CD4-positive, alpha-beta T cell treated with Interleukin-4 for 4 hours (primary cell): ENCODE measurements around the gene JOSD2.
"Not testable (repeated sequence)": the region's sequence is repeated elsewhere in the genome, so short reads cannot be mapped to it uniquely, and the experiment has no call there.

Source experiments
- DNase-seq: peaks from one replicate; pipeline ENCODE4 v3.0.0-alpha.2; 2020

JOSD2 gene

DNA sequence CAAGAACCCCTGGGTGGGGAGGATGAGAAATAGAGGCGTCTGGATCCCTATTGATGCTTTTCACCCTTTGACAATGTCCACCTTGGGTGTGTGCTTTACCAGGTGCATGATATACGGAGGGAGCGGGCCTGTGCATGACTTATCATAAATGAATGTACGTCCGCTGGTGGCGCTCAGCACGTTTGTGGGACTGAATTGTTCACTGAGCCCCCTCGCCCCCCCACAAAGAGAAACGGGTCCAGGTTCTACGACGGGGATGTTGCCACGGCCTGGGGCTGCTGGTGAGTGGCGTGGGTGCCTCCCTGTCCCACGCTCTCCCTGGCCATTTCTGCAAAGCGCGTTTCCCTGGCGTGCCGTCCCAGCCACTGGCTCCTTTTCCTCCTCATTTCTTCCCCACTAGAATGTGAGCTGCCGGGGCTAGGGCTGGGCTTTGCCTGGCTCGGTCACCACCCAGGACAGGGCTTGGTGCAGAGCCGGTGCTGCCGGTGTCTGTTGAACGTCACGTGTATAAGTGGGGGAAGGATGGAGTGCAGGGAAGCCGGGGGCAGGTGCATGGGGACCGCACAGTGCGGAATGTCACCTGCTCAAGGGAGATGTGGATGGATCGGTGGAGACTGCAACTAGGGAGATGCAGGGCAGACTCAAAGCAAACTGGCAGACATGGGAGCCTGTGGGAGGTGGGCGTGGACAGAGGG is 35.7 kb upstream of the JOSD2 start:
- no peak for DNase-seq

DNA sequence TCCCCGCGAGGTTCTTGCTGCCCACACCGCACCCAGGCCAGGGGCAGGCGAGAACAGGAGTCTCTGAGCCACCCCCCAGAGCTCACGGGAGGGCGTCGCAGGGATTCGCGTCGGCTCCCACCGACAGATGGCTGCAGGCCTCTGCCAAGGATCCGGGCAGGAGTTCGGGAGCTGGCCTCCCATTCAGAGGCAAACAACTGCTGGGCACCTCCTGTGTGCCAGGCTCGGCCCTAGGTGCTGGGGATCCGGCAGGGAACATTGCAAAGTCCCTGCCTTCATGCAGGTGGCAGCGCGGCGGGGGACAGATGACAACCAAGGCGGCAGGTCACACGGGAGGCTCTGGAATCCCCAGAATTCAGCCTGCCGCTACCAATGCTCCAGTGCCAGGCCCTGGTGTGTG is 32.0 kb upstream of the JOSD2 start:
- no peak for DNase-seq

DNA sequence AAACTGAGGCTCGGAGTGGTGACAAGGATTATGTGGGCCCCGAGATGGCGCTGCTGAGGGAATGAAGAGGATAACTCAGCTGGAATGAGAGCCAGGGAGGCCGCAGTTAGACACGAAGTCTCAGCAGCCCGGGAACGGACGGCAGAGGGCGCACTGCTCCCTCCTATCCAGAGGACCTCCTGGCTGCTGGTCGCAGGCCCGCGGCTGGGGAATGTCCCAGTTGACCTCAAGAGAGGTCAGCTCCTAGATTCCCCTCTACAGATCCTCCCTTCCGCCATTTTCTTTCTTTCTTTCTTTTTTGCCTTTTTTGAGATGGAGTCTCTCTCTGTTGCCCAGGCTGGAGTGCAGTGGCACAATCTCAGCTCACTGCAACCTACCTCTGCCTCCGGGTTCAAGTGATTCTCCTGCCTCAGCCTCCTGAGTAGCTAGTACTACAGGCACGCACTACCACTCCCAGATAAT is 26.8 kb upstream of the JOSD2 start:
- peak; percentile 38 for DNase-seq

DNA sequence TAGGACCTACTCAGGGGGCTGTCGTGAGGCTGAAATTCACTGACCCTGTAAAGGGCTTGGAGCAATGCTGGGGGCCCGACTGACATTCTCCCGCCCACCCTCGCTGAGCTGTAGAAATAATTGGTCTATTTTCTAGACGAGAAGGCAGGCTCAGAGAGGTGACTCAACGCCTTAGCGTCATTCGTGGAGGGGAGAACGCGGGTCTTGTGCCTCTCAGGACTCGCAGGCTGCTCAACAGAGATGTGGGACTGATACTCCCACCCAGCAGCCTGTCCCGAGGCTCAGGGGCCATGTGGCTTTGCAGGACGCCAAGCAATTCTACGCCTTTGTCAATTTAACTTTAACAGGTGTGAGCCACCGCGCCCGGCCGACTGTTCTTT is 26.3 kb upstream of the JOSD2 start:
- no peak for DNase-seq

DNA sequence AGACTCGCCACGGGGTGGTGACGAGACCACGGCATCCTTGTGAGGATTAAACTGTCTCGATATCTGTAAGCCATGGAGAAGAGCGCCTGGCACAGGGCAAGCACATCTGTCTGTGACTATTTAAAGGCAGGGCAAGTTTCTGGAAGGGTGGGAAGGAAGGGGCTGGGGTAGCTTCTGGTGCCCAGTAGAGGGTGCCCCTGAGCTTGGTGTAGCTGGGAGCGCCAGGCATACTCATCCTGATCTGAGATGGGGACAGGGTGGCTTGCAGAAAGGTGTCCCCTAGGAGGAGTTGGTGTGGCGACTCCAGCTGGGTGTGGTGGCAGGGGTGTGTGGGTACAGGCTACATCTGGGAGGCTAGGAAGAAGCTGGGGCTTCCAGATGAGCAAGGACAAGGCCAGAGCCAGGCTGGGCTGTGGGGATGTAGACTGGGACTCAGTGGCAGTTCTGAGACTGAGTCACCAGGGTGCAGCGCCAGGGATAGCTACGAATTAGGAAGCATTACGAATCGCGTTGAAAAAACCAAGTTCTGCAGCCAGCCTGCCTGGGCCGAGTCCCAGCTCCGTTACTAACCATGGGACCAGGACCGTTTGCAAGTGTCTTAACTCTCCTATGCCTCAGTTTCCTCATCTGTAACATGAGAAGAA is 25.8 kb upstream of the JOSD2 start:
- DNase-seq, result no peak

DNA sequence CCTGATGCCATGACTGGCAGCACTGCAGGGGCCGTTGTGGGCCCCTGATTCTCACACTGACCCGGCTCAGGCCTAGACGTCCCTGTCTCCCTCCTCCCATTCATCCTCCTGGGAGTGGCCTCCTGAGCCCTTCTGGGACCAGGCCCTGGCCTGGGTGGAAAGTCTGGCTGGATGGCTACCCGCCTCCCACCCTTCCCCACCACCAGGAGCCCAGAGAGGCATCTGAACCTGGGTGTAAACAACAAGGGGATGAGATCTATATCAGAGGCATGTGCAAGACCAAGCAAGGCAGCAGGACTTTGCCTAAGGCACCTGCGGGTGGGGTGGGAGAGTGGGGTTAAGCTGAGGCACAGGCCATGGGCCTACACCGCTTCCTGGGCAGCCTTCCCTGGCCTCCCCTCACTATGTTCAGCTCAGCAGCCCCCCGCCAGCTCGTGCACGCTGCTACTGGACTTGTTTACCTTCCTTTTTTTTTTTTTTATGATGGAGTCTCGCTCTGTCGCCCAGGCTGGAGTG is 24.7 kb upstream of the JOSD2 start:
- DNase-seq, result no peak

DNA sequence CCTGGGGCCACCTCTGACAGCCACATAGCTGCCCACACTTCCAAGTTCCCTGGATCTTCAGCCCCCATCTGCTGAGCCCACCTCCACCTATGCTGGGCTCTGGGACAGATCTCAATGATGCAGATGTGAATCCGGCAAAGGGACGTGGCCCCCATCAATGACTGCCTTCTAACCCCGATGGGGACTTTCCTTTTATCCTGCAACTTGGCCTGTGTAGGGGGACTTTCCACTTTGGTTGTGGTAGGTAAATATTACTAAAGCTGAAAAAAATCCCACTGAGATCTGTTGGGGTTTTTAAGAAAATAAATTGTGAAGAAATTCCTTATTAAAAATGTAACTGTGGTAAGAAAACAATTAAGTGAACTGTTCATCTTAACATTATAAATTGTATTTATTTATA is 23.5 kb upstream of the JOSD2 start:
- DNase-seq, result no peak

DNA sequence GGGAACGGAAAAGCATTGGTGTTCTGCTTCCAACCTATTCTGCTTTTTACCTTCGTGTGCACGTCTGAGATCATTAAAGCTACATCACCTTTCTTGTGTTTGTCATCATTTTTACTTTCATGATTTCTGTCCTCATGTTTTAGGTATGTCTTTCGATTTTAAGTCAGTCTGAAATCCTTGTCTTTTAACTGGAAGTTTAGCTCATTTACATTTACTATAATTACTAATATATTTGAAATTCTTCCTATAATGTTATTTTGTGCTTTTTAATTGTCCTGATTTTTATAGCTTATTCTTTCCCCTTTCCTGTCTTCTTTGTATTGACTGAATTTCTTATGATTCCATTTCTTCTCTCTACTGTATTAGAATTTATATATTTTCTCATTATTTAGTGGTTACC is 22.0 kb upstream of the JOSD2 start:
- DNase-seq, result no peak

DNA sequence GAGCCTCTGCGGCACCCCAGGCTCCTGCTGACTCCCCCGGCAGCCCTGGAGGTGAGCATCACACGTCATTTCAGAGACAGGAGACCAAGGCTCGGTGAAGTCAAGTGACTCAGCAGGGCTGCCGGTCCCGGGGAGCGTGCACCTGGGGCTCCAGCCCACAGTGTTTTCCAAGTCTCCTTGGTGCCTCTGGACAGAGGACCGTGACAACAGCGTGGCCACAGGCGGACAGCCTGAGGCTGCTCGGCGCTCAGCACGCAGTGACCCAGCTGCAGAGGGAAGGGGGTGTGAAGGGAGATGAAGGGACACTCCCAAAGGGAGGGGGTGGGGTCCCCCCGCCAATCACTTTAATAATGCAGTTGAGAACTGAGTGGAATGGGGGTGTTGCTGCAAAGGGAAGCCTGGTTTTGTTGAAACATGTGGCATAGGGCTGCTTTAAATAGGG is 20.2 kb upstream of the JOSD2 start:
- DNase-seq, result no peak

DNA sequence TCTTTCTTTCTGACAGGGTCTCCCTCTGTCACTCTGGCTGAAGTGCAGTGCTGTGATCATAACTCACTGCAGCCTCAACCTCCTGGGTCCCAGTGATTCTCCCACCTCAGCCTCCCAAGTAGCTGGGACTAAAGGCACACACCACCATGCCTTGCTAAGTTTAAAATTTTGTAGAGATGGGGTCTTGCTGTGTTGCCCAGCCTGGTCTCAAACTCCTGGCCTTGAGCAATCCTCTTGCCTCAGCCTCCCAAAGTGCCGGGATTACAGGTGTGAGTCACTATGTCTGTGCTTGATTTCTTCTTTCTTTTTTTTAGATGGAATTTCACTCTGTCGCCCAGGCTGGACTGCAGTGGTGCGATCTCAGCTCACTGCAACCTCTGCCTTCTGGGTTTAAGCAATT is 17.1 kb upstream of the JOSD2 start:
- not testable (repeated sequence) for DNase-seq

DNA sequence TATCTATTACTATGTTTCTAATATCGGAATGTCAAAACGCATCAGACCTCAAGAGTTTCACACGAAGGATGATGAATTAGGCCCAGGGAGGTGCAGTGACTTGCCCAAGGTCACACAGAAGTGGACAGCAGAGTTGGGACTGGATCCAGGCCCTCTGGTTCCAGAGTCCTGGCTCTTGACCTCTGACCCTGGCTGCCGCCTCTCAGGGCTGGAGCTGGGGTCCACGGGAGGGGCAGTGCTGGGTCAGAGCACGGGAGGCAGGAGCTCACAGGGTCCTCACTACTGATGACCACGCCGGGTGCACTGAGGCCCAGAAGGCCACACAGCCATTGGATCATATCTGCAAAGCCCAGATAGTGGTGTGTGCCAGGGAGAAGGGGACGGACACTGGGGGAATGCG is 11.9 kb upstream of the JOSD2 start:
- no peak for DNase-seq

DNA sequence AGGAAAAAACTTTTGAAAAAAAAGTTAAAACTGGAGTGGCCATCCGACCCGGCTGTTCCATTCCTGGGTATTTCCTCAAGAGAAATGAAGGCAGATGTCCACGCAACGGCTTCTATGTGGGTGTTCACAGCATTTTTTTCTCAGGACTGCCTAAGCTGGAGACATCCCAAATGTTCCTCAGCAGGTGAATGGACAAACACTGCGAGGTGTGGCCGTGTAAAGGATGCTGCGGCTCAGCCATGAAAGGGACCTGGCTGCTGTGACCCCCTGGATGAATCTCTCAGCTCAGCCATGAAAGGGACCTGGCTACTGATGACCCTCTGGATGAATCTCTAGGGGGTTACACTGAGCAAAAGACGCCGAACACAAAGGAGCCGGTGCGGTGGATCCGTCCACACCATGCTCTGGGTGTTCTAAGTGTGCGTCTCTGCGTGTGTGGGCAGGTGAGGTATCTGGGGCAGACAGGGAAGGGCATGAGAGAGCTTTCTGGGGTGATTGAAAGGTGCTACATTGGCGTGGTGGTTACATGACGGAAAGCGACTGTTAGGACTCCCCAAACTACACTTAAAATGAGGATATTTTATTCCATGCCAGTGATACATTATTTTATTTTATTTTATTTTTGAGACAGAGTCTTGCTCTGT is 10.0 kb upstream of the JOSD2 start:
- no peak for DNase-seq

DNA sequence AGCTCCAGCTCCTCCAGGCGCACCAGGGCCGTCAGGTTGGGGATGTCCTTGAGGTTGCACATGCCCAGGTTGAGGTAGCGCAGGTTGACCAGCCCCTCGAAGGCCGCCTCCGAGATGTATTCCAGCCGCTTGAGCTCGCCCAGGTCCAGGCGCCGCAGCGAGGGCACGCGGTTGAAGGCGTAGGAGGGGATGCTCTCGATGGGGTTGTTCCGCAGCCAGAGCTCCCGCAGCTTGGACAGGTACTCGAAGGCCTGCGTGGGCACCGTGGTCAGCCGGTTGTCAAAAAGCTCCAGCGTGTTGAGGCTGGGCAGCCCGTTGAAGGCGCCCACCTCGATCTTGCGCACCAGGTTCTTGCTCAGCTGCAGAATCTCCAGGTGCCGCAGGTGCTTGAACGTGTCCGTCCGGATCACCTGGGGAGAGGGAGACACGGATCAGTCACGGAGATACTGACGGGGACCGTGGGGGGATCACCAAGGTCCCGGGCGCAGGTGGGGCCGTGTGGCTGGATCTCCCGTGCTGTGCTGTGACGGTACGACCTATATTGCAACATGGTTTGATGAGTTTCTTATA is 8.1 kb upstream of the JOSD2 start:
- no peak for DNase-seq

DNA sequence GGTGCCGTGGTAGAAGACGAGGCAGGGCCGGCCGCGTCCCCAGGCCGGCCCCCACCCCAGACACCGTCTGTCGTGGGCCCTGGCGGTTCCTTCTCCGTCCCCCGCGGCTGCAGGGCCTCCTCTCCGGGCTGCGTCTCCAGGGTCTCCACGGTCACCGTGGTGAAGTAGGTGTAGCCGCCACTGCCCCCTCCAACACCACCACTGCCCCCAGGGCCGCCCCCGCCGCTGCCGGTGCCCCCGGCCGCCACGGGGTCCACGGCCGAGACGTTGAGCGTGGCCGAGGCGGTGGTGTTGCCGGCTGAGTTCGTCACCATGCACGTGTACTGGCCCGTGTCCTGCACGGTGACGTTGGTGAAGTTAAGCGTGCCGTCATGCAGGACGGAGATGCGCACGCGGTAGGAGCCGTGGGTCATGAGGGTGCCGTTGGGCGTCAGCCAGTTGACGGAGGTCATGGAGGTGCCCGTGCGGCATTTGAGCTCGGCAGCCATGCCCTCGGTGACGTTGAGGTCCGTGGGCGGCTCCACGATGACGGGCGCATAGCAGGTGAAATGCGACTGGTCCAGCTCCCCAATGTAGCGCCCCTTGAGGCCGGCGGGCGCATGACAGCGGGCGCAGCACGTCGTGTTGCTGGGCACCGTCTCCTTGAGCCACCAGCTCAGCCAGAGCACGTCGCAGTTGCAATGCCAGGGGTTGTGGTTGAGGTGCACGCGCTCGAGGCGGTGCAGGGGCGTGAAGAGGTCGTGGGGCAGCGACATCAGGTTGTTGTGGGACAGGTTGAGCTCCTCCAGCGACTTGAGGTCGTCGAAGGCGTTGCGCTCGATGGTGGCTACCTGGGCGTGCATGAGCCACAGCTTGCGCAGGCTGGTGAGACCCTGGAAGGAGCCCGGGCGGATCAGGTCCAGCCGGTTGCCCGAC is 7.4 kb upstream of the JOSD2 start:
- DNase-seq, result no peak

DNA sequence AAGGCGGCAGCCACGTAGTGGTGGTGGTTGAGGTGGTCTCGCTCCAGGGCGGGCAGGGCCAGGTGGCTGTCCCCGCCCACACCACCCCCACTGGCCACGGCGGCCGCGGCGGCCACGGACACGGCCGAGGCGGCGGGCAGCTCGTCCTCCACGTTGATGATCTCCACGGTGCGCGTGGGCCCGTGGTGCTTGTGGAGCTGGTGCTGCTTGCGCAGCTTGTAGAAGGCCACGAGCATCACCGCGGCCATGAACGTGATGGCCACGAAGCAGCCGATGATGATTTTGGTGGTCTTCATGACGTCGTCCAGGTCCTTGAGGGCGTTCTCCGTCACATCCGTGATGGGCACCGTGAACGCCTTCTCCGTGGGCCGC is 6.7 kb upstream of the JOSD2 start:
- no peak for DNase-seq

DNA sequence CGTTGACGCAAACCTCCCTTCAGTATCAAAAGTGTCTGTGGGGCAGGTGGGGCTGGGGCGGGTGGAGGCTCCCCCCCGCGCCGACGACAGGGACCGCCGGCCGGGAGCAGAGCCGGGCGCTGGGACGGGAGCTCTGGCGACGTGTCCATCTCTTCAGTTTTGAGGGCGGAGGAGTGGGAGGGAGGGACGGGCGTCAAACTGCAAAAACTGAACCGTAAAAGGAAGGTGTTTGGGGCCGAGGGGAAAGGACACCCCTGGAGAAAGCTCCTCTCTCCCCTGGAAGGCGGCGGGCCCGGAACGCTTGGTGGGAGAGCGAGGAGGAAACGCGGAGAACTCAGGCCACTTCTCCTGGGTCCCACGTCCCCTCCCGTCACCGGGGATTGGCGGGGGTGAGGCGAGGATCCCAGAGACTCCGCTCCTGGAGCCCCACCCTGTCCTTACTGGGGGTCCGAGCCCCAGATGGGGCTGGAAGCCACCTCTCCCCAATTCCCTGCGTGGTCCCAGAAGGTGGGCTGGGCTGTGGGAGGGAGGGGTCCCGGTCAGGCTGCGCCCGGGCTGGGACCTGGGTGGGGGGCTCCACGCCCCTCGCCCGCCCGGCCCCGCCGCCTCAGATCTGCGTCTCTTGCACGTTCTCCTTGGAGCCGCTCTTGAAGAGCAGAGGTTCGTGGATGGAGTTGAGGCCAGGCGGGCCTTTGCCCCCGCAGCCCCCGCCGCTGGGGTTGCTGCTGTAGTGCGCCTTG is 6.1 kb upstream of the JOSD2 start:
- DNase-seq, result no peak

DNA sequence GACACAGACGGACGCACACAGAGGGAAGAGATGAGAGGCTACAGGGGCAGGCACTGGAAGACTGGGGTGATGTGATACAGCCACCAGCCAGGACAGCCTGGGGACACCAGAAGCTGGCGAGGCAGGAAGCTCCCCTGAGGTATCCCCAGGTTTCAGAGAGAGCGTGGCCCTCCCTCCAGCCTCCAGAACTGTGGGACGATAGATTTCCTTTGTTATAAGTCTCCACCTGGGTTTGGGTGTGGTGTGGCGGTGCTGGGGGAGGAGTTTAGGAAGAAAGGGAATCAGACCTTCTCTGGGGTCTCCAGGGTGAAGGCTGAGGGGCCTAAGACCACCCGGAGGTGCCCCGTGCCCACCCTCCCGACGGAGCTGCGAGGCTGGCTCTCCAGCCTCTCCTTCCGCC is 5.5 kb upstream of the JOSD2 start:
- DNase-seq, result no peak

DNA sequence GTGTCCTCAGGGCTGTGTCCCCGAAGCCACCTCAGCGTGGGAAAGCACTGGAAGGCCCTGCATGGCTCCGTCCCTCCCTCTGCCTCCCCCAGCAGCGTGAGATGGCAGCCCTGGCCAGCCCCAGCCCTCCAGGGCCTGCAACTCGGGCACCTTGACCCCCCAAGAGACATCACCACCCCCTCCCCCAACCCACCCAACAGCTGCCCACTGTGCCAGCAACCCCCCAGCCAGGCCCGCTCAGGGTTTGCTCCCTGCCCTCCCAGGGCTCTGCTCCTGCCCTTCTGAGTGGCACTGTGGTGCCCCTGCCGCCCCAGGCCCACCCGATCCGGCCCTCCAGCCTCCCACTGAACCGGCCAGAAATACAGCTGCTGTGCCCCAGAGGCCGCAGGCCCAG is 4.2 kb upstream of the JOSD2 start:
- DNase-seq, result no peak

DNA sequence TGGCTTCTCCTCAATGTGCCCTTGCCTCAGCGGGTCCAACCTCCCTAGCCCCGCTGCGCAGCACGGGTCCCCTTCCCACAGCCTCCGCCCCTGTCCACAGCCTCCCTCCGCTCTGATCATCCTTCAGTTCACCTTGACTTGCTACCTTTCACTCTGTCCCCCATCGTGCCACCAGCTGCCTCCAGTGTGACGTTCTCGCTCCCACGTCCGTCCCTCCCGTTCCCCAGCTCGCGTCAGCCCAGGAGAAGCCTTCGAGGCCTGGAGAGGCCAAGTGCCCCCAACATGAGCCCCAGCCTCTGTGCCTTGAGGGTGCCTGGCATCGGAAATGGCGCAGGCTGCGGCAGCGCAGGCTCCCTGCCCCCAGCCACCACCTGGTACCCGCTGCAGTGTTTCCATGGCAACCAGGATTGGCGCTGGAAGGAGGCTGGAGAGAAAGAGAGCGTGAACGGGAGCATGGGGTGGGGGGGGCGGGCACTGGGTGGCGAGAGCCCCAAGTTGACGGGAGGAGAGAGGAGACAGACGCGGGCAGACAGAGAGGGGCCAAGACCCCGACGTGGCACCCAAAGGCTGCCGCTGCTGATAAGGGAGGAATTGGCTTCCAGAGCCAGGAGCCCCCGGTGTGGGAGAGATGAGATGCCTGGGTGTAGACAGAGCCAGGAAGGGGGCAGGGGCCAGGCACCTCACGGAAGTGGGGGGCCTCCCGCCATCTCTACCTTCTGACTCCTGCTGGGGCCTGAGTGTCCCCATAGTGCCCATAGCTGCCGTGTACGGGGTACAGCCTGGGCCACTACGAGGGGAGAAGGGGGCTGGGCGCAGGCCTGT is 3.6 kb upstream of the JOSD2 start:
- DNase-seq, result no peak

DNA sequence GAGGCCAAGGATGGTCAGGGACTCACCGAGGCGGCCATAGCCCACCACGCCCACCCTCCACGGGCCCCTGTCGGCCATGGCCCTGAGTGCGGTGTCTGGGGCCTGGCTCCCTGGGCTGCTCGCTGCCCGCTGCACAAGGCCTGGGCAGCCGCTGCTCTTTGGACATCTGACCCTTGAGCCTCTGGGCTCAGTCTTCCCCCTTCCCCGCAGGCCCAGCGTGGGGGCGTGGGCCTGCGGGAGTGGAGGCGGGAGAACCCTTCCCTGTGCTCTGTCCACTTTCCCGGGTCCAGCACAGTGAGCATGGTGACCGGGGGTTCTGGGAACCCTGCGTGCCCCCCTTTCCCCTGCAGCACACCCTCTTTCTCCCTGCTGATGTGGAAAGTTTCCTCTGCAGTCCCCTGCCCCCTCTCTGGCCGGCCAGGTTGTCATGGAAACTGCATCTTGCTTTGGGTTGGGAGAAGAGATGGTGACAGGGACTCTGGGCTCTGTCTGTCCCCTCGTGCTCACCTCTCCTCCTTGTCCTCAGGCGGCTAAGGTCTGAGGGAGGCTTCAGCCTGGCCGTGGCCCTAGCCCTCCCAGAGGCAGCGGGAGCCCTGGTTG is 2.9 kb upstream of the JOSD2 start, which contains the start of gene ASPDH:
TSS of gene ASPDH (minus strand) at position 168 of the 600 bp plus-strand sequence. CDS start at position 78, 90 bp downstream.
- DNase-seq, result no peak
